Measurements from ENCODE around the gene YPEL5. TPM values are rescaled to one million over a fixed set of nuclear protein-coding genes. Genes with fewer than 3 reads are reported as not detected.

YPEL5 gene
- total RNA-seq, 1 experiment from 2014 or later, result 62.5 TPM

Other genes with a start within 250 kb of the YPEL5 start
- gene ALK, start 225.4 kb upstream of the YPEL5 start, total RNA-seq (2022), result 0.07 TPM in 1 of 2 replicates, not detected in the other
- gene LBH, start 84.5 kb downstream of the YPEL5 start, total RNA-seq (2022), result 1.1 and 1.7 TPM in 2 replicates